ENCODE data around the gene NOC2L.

The NOC2L gene

GRCh38 chr1:975896-976683, 17.0 kb upstream of the NOC2L start:
- H3K4me3 ChIP-seq (ENCODE audit: low read depth, low read length) = no peak overlapping the region

DNA sequence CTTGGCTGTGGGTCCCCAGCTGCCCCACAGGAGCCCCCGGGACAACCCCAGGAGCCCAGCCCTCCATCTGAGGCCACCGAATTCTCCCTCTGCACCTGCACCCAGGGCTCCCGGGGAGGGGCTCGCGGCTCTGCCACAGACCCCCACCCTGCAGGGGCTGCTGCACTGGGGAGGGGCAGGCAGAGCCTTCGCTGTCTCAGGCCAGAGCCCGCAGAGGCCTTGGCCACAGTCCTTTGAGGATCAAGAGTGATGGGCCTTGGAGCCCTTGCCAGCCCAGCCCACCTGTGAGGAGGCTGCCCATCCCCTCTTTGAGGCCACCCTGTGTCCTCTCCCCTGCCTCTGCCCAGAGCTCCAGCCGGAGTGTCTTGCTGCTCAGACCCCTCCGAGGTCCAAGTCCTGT, 16.3 kb upstream of the NOC2L start:
- H3K4me3 ChIP-seq (ENCODE audit: low read depth, low read length) = no peak overlapping the region

DNA sequence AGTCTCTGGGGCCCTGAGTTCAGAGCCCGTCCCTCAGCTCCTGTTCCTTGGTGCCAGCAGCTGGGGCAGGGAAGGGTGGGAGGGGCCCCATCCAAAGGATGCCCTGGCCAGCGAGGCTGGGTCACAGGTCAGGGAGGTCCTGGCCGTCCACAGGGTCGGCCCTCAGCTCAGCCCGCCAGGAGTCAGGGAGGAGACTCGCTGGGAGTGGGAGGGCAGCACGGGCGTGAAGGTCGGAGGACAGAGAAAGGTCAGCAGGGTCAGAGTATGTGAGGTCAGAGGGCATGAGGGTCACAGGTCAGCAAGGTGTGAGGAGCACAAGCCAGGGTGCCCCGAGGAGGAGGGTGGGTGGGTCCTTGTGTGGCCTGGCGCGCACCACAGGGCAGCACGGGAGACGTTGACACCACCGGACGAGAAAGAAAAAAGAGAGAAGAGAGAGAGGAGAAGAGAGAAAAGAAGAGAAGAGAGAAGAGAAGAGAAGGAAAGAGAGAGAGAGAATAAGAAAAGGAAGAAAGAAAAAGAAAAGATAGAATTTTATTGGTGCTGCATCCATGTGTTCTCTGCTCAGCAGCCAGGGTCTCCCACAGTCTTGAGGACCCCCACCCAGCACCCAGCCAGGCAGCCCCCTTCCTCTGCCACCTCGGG, 15.8 kb upstream of the NOC2L start:
- H3K4me3 ChIP-seq (ENCODE audit: low read depth, low read length) = no peak overlapping the region

GRCh38 chr1:974293-974640, 15.2 kb upstream of the NOC2L start:
- no peak overlapping the region for H3K4me3 ChIP-seq (ENCODE audit: low read depth, low read length)

GRCh38 chr1:973459-974292, 14.6 kb upstream of the NOC2L start:
- H3K4me3 ChIP-seq (ENCODE audit: low read depth, low read length) = no peak overlapping the region

GRCh38 chr1:972726-973458, 13.8 kb upstream of the NOC2L start:
- H3K4me3 ChIP-seq (ENCODE audit: low read depth, low read length) = no peak overlapping the region

DNA sequence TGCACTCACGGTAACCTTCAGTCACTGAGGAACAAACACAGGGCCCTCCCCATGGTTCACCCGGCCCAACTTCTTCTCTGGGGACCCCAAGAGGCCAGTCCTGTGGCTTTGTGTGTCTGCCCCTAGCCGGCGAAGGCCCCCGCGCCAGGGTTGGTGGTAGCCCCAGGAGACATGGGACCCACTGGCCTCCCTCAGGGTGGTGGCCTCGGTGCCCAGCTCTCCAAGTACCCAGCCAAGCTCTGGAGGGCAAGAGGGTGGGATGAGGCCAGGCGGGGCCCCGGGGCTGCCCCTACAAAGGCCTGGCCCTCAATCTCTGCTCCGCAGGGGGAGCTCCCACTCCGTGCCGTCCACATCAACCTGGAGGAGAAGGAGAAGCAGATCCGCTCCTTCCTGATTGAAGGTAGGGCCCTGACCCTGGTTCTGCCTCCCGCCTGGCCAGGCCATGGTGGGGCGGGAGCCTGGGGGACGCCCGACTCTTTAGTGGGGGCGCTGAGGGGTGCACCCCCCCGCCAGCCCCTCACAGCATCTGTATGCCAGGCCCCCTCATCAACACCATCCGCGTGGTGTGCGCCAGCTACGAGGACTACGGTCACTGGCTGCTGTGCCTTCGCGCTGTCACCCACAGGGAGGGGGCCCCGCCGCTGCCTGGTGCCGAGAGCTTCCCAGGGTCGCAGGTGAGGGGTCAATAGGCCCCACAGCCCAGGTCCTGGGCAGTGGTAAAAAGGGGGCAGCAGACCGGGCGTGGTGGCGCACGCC, 12.9 kb upstream of the NOC2L start:
- no peak overlapping the region for H3K4me3 ChIP-seq (ENCODE audit: low read depth, low read length)

DNA sequence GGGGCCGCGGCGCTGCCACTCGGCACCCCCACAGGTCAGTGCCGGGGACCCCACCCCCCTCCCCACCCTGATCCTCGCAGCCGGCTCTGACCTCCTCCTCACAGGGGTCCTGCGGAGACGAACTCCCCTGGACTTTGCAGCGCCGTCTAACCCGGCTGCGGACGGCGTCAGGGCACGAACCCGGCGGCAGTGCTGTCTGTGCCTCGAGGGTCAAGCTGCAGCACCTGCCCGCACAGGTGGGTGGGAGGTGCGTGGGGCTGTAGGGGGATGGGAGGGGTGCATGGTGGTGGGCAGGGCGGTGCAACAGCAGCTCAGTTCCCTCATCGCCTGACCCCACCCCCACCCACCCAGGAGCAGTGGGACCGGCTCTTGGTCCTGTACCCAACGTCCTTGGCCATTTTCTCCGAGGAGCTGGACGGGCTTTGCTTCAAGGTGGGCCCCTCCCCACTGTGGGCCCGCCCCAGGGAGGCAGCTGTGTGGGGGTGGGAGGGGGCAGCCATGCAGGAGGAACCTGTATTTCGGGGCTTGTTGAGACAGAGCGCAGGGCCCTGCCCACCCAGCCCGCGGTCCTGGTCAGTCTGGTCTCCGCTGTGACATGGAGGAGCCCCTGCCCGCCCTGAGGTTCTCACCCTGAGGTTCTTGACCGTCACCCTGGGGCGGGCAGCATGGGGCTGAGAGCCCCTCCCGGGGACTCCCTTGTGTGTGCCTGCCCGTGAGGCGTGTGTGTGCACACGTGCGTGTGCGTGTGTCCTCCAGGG, 12.1 kb upstream of the NOC2L start:
- H3K4me3 ChIP-seq (ENCODE audit: low read depth, low read length) = no peak overlapping the region

DNA sequence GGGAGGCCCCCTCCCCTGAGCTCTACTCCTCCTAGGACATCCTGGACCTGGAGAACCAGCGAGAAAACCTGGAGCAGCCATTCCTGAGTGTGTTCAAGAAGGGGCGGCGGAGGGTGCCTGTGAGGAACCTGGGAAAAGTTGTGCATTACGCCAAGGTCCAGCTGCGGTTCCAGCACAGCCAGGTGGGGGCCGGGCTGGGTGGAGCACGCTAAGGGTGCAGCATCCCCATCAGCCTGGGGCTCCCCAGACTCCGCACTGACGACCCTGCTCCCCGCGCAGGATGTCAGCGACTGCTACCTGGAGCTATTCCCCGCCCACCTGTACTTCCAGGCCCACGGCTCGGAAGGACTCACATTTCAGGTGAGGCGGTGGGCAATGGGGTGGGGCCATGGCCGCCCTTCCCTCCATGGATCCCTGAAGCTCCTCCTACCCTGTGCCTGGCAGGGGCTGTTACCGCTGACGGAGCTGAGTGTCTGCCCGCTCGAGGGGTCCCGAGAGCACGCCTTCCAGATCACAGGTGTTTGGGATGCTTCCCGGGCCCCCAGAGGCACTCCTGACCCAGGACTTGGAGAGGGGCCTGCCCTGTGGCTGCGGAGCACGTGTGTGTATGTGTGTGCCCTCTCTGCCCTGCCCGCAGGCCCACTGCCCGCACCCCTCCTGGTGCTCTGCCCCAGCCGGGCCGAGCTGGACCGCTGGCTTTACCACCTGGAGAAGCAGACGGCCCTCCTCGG, 11.4 kb upstream of the NOC2L start:
- no peak overlapping the region for H3K4me3 ChIP-seq (ENCODE audit: low read depth, low read length)

GRCh38 chr1:969260-969855, 10.3 kb upstream of the NOC2L start:
- H3K4me3 ChIP-seq (ENCODE audit: low read depth, low read length) = no peak overlapping the region

GRCh38 chr1:967466-968343, 8.6 kb upstream of the NOC2L start:
- no peak overlapping the region for H3K4me3 ChIP-seq (ENCODE audit: low read depth, low read length)

DNA sequence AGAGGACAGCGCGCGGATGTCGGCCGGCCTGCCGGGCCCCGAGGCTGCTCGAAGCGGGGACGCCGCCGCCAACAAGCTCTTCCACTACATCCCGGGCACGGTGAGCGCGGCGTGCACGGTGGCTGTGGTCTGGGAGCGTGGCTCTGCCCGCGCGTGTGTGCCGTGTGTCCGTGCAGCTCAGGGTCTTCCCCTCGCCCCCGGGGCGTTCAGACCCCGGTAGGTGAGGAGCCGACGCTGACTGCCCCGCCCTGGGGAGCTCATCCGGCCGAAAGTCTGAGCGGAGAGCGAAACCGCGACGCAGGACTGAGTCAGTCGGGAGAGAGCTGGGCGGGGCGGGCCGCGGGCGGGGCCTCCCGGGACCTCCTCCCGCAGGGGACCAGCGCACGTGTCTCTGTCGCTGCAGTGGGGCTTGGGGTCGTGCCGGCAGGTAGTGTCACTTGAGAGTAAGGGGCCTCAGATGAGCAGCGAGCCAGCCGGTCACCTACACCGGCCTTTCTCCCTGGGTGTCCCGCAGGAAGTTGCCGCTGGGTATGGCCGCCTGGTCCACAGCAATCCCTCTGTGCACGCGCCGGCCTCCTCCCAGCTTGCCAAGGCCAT, 7.7 kb upstream of the NOC2L start:
- H3K4me3 ChIP-seq (ENCODE audit: low read depth, low read length) = peak overlapping the region; percentile 30

DNA sequence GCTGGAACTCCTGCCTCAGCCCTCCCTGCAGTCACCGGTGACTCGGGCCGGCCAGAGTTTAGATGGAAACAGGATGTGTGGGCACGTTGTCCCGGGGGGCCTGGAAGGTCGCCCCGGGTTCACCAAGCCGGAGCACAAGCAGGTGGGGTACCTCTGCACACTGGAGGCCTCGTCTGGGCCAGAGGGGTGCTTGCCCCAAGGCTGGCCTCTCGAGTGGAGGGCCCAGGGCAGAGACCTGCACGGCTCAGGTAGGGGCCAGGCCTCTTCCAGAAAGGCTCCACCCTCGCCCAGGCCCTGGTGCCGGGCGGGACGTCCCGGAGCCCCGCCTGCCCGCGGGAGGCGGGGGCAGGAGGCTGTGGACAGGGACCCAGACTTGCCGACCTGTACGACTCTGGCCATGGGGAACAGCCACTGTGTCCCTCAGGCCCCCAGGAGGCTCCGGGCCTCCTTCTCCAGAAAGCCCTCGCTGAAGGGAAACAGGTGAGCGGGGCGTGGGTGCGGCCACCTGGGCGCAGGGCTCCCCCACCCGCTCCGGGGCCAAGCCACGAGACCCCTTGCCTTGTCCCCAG, 7.2 kb upstream of the NOC2L start, which contains the start of gene PLEKHN1:
Gene PLEKHN1, plus strand, starts transcription at position 348 of the 569 bp plus-strand sequence. Its CDS starts 50 bp downstream, at position 398.
- H3K4me3 ChIP-seq (ENCODE audit: low read depth, low read length) = peak within 1 kb of the TSS; percentile 30

DNA sequence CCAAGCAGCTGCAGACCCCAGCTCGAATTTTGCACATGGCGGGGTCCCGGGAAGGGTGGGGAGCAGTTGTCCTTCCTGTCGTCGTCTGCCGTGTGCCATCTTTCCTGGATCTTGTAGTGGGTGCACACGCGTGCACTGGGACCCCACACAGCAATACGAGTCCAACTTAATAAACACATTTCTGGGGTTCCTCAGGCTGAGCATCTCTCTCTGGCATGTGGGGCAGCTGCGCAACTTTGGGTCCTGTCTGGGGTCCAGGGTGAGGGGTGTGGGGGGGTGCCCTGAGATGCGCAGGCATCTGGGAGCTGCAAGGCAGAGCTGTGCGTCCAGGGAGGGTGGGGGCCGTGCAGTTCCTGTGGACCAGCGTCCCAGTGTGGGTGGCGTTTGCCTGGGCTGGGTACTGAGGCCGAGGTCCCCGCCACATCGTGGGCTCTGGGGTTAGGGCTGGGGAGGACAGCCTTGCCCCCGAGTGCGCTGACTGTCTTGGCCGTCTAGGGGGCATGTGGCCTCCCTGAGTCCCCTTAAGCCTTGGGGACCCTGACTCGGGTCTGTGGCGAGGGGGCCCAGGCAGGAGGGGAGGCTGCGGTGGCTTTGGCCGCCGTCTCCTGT, 6.6 kb upstream of the NOC2L start:
- no peak overlapping the region for H3K4me3 ChIP-seq (ENCODE audit: low read depth, low read length)

DNA sequence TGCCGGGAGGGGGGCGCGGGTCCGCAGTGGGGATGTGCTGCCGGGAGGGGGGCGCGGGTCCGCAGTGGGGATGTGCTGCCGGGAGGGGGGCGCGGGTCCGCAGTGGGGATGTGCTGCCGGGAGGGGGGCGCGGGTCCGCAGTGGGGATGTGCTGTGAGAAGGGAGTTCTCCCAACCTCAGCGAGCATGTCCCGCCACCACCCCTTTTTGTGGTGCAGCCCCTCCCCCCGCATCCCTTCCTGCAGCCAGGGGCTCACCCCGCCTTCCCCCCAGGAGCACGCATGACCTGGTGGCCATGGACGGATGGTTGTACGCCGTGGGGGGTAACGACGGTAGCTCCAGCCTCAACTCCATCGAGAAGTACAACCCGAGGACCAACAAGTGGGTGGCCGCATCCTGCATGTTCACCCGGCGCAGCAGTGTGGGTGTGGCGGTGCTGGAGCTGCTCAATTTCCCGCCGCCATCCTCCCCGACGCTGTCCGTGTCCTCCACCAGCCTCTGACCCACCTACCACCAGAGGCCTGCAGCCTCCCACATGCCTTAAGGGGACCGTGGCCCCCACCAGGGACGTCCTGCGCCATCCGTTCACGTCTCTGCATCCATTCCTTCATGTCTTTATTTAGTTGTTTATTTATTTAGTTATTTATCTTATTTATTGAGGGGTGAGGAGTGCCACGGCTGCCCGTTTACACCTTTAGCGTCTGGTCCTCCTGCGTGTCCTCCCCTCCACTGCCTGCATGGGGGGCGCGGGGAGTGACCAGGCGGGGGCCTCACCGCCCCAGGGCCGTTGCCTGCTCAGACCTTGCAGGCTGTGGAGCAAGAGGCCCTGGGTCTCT, 5.9 kb upstream of the NOC2L start:
- no peak overlapping the region for H3K4me3 ChIP-seq (ENCODE audit: low read depth, low read length)

Measured in iPS-11a (cell line).